GM12865 (cell line): ENCODE results near the gene IZUMO1.

ENCODE experiments used
- DNase-seq: peaks from one replicate; pipeline ENCODE4 v3.0.0; 2010; ENCODE audit warnings: low read depth
- H3K4me3 ChIP-seq: 2 replicates; pipeline ENCODE4 v1.5.1; 2011; ENCODE audit warnings: mild to moderate bottlenecking, low read depth, low read length, control low read depth
- CTCF ChIP-seq: IDR thresholded peaks from 2 replicates; pipeline ENCODE4 v1.5.1; 2011; ENCODE audit warnings: low read length, control low read depth, low read depth, inconsistent platforms; ENCODE audit not compliant: insufficient read depth; ENCODE audit errors: missing control alignments

IZUMO1 gene

GRCh38 chr19:48735031-48735615, 11.6 kb downstream of the IZUMO1 start:
- TF ChIP-seq CTCF = no peak
- no peak for DNase-seq
- no peak overlapping the region for H3K4me3 ChIP-seq

GRCh38 chr19:48734625-48735024, 12.1 kb downstream of the IZUMO1 start:
- no peak for TF ChIP-seq CTCF
- DNase-seq = no peak
- no peak overlapping the region for H3K4me3 ChIP-seq

- no peak for DNase-seq
- no peak for TF ChIP-seq CTCF
- no peak overlapping the region for H3K4me3 ChIP-seq
These were observed 15.3 kb downstream of the IZUMO1 start for GRCh38 chr19:48731452-48731851.

- no peak overlapping the region for H3K4me3 ChIP-seq
- DNase-seq = no peak
- TF ChIP-seq CTCF = no peak
These were observed 17.6 kb downstream of the IZUMO1 start for GRCh38 chr19:48728911-48729664.

GRCh38 chr19:48726556-48726955, 20.2 kb downstream of the IZUMO1 start:
- H3K4me3 ChIP-seq = no peak overlapping the region
- peak; percentile 37 for DNase-seq
- no peak for TF ChIP-seq CTCF

GRCh38 chr19:48724796-48725753, 21.6 kb downstream of the IZUMO1 start:
- no peak for TF ChIP-seq CTCF
- DNase-seq = peak; percentile 63
- H3K4me3 ChIP-seq = no peak overlapping the region
